HG03280 (cell line): ENCODE results near the gene PI4KA.
"Not testable (repeated sequence)": the region's sequence is repeated elsewhere in the genome, so short reads cannot be mapped to it uniquely, and the experiment has no call there.

Experiments
- ATAC-seq: cut with Tn5 transposase; IDR thresholded peaks from one replicate; pipeline ENCODE4 v1.9.1; 2021; ENCODE audit warnings: mild to moderate bottlenecking, moderate library complexity; ENCODE audit not compliant: unreplicated experiment

Gene PI4KA

DNA sequence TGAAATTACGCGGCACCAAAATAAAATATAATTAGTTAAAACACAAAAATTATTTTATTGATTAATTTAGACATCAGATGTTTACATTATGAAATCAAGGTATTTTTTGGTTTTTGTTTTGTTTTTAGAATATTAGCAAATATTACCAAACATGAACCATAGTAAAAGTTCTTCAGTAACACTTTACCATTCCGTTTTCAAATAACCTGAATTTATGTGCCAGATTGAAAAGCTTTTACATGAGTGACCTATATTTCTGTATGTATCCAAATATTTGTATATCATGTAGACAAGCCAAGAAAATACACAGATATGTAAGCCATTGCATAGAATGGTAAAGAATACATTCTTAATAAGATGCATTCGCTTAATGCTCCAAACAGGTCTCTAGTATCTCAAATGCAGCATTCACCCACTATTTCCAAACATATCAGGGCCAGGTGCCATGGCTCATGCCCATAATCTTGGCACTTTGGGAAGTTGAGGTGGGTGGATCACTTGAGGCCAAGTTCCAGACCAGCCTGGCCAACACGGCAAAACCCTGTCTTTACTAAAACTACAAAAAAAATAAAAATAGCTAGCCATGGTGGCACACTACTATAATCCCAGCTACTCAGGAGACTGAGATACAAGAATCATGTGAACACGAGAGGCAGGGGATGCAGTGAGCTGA lies 187.1 kb downstream of the PI4KA start:
- no peak for ATAC-seq

GRCh38 chr22:20670457-20671261 lies 188.0 kb downstream of the PI4KA start:
- not testable (repeated sequence) for ATAC-seq

DNA sequence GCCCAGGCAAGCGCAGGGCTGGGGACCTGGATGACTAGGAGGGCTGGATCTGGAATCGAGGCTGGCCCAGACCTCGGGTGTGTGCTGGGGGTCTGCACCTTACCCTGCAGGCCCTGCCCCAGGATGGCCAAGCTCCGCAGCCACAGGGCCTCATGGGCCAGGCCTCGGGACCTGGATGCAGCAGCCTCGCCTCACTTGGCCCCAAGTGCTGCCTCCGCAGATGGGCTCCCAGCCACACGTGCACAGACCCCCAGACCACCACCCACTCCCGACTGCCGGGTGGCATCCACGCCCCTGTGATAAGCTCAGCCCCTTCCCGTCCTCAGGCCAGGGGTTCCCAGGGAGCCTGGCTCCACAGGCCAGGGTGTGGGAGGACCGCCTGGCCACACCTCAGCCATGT lies 188.7 kb downstream of the PI4KA start:
- ATAC-seq, result not testable (repeated sequence)

DNA sequence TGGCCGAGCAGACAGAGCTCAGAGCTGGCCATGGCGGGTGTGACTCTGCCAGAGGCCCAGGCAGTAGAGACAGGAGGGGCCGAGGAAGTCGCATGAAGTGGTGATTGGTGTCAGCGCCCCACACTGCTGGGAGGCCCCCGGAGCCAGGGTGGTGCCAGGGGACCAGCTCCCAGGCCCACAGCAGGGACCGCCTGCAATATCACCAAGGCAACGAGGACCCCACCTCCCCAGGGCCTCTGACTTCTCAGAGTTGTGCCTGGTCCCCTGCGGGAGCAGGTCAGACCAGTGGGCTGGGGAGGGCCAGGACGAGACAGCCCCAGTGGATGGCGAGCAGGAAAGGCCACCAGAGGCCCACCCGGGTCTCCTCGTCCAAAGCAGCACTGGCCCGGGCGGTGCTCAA lies 189.1 kb downstream of the PI4KA start:
- ATAC-seq, result not testable (repeated sequence)

- not testable (repeated sequence) for ATAC-seq
Observed at GRCh38 chr22:20668769-20669168, 189.8 kb downstream of the PI4KA start.

DNA sequence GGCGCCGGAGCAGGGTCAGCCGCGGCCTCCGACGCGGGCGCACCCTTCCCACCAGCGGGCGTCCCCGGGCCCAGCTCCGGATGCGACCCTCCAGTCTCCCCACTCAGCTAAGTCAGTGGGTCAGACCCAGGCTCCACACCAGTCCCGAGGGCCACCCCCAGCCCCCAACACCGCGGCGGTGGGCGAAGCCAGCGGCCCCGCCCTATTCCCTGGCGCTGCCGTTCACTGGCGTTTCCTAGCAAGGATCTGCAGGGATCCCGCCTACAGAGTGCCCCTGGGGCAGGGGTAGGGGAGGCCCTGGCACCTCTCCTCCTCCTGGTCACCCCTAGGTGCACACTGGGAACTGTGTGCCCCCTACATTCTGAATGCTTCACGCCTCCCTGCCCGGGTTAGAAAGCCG lies 190.4 kb downstream of the PI4KA start:
- not testable (repeated sequence) for ATAC-seq

- not testable (repeated sequence) for ATAC-seq
Observed at GRCh38 chr22:20667548-20667947, 191.1 kb downstream of the PI4KA start.

- no peak for ATAC-seq
Observed at GRCh38 chr22:20666560-20666959, 192.1 kb downstream of the PI4KA start.

DNA sequence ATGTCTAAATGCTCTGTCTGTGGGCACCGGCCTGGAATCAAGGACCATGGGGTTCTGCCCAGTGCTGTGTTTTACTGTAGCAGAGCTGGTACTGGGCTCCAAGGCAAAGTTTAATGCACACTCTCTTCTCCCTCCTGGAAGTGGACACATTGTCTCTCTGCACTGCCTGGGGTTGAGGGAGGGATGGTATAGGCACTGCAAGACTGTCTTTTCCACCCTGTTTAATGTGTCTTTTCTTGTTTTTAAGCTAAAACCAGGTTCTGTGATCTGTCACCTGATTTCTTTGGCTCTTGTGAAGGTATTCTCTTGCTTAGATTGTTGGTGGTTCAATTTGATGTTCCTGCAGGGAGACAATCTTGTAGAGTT lies 194.0 kb downstream of the PI4KA start:
- ATAC-seq, result no peak

GRCh38 chr22:20663941-20664593 lies 194.5 kb downstream of the PI4KA start:
- no peak for ATAC-seq

- ATAC-seq, result no peak
Observed at GRCh38 chr22:20663137-20663828, 195.3 kb downstream of the PI4KA start.

DNA sequence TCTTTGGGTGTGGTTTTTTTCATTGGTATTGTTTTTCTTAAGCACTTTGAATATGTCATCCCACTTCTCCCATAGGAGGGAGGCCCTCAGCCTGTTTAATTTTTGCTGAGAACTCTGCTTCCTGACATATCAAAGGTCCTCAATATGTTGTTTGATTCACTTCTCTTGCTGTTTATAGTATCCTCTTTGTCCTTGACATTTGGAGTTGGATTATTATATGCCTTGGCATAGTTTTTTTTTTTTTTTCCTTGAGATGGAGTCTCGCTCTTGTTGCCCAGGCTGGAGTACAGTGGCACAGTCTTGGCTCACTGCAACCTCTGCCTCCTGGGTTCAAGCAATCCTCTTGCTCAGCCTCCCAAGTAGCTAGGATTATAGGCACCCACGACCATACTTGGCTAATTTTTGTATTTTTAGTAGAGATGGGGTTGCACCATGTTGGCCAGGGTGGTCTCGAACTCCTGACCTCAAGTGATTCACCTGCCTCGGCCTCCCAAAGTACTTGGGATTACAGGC lies 196.0 kb downstream of the PI4KA start:
- not testable (repeated sequence) for ATAC-seq

- ATAC-seq, result no peak
Observed at GRCh38 chr22:20661473-20661872, 197.1 kb downstream of the PI4KA start.

GRCh38 chr22:20660441-20661054 lies 198.1 kb downstream of the PI4KA start:
- ATAC-seq, result no peak

GRCh38 chr22:20659920-20660319 lies 198.7 kb downstream of the PI4KA start:
- ATAC-seq, result no peak

DNA sequence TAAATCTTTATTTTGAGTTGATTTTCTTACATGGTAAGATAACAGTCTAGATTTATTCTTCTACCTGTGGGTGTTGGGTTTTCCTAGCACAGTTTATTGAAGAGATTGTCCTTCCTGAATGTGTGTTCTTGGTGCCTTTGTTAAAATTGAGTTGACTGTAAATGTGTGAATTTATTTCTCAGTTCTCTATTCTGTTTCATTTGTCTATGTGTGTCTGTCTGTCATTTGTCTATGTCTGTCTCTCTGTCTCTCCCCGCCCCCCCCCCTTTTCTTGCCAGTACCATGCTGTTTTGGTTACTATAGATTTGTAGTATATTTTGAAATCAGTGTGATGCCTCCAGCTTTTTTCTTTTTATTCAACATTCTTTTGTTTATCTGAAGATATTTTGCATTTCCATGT lies 199.4 kb downstream of the PI4KA start:
- no peak for ATAC-seq

DNA sequence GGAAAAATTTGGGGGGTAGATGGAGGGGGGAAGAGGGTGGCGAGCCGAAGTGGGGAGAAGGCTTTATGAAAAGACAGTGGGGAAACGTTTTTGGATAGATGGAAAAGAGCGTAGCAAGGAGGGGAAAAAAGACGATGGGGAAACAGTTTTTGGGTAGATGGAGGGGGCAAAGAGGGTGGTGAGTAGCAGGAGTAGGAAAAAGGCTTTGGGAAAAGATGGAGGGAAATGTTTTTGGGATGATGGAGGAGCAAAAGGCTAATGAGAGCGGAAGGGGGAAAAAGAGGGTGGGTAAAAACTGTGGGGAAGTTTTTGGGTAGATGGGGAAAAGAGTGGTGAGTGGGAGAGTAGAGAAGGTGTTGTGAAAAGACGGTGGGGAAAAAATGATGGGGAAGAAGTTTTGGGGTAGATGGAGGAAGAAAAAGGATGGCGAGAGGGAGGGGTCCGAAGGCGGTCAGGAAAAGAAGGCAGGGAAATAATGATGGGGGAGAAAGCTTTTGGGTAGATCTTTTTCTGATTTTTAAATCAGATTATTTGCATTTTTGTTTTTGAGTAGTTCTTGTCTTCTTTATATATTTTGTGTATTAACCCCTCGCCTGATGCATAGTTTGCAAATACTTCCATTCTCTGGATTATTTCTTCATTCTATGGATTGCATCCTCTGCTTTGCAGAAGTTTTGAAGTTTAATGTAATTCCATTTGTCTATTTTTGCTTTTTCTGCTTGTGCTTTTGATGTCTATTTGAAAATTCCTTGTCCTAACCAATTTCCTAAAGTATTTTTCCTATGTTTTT lies 200.0 kb downstream of the PI4KA start:
- ATAC-seq, result no peak

GRCh38 chr22:20657963-20658362 lies 200.6 kb downstream of the PI4KA start:
- no peak for ATAC-seq
